Measurements from ENCODE around the gene SLC8A1. TPM values are rescaled to one million over a fixed set of nuclear protein-coding genes. Genes with fewer than 3 reads are reported as not detected.

Gene SLC8A1
- total and polyA plus RNA-seq, 2 donors from 2014 or later = 12.9 to 33.9 TPM

- no peak overlapping the region for H3K27ac ChIP-seq (ENCODE audit: low read depth in 2 of 2, low read length in 2 of 2)
- H3K4me3 ChIP-seq (ENCODE audit: low read length in 3 of 3) = no peak overlapping the region
- FAIRE-seq (no peak), DNase-seq (no peak)
- H3K4me1 ChIP-seq (ENCODE audit: control insufficient read depth in 2 of 3, insufficient read depth in 2 of 3, low read depth in 1 of 3, low read length in 3 of 3) = no peaks in the 10 kb centered on the region
- no peak for TF ChIP-seq CTCF (IDR thresholded peaks at IDR 0.05; ENCODE audit: borderline replicate concordance, extremely low read depth, insufficient read depth)
- intact Hi-C loops (cut with DNase I) = no loop called here
- no peaks in the 10 kb centered on the region for H3K36me3 ChIP-seq (ENCODE audit: control insufficient read depth in 2 of 3, insufficient read depth in 3 of 3, low read length in 3 of 3)
- no peak overlapping the region for H3K9ac ChIP-seq (ENCODE audit: low read length in 3 of 3)
- no peaks in the 10 kb centered on the region for H3K27me3 ChIP-seq (ENCODE audit: control insufficient read depth, insufficient read depth, low read length)
- H3K9me3 ChIP-seq (ENCODE audit: control insufficient read depth in 2 of 3, insufficient read depth in 1 of 3, low read length in 3 of 3) = no peaks in the 10 kb centered on the region
Observed at GRCh38 chr2:40406485-40407289, 45.2 kb downstream of the SLC8A1 start.

GRCh38 chr2:40405465-40405864 is 46.4 kb downstream of the SLC8A1 start:
- no peak overlapping the region for H3K4me3 ChIP-seq (ENCODE audit: low read length in 3 of 3)
- no peak for TF ChIP-seq CTCF (IDR thresholded peaks at IDR 0.05; ENCODE audit: borderline replicate concordance, extremely low read depth, insufficient read depth)
- peaks cover 0 to 1% (median 0%) of the 10 kb centered on the region in 3 donors for H3K4me1 ChIP-seq (ENCODE audit: control insufficient read depth in 2 of 3, insufficient read depth in 2 of 3, low read depth in 1 of 3, low read length in 3 of 3)
- H3K36me3 ChIP-seq (ENCODE audit: control insufficient read depth in 2 of 3, insufficient read depth in 3 of 3, low read length in 3 of 3) = no peaks in the 10 kb centered on the region
- no peak overlapping the region for H3K27ac ChIP-seq (ENCODE audit: low read depth in 2 of 2, low read length in 2 of 2)
- DNase-seq (no peak), FAIRE-seq (no peak)
- H3K9ac ChIP-seq (ENCODE audit: low read length in 3 of 3) = no peak overlapping the region
- H3K9me3 ChIP-seq (ENCODE audit: control insufficient read depth in 2 of 3, insufficient read depth in 1 of 3, low read length in 3 of 3) = no peaks in the 10 kb centered on the region
- no peaks in the 10 kb centered on the region for H3K27me3 ChIP-seq (ENCODE audit: control insufficient read depth, insufficient read depth, low read length)
- intact Hi-C loops (cut with DNase I) = no loop called here

- FAIRE-seq (no peak), DNase-seq (no peak)
- no peak overlapping the region for H3K27ac ChIP-seq (ENCODE audit: low read depth in 2 of 2, low read length in 2 of 2)
- no peak overlapping the region for H3K9ac ChIP-seq (ENCODE audit: low read length in 3 of 3)
- no peaks in the 10 kb centered on the region for H3K27me3 ChIP-seq (ENCODE audit: control insufficient read depth, insufficient read depth, low read length)
- TF ChIP-seq CTCF (IDR thresholded peaks at IDR 0.05; ENCODE audit: borderline replicate concordance, extremely low read depth, insufficient read depth) = no peak
- no peaks in the 10 kb centered on the region for H3K36me3 ChIP-seq (ENCODE audit: control insufficient read depth in 2 of 3, insufficient read depth in 3 of 3, low read length in 3 of 3)
- intact Hi-C loops (cut with DNase I) = no loop called here
- H3K9me3 ChIP-seq (ENCODE audit: control insufficient read depth in 2 of 3, insufficient read depth in 1 of 3, low read length in 3 of 3) = no peaks in the 10 kb centered on the region
- H3K4me1 ChIP-seq (ENCODE audit: control insufficient read depth in 2 of 3, insufficient read depth in 2 of 3, low read depth in 1 of 3, low read length in 3 of 3) = peaks cover 0 to 3% (median 0%) of the 10 kb centered on the region in 3 donors
- H3K4me3 ChIP-seq (ENCODE audit: low read length in 3 of 3) = no peak overlapping the region
Observed at GRCh38 chr2:40404517-40404916, 47.4 kb downstream of the SLC8A1 start.

All from kidney (tissue), 14 donors.